Suprapubic skin (tissue), 3 donors: ENCODE measurements around the gene HS3ST6.

Experiments used
- CTCF ChIP-seq, 2 donors: fragments of 200-600 bp in 1 of 2; fragments of 450-650 bp in 1 of 2; sonication (generic) in 1 of 2; IDR thresholded peaks; one replicate each; pipeline ENCODE4 v1.5.1; 2016 to 2019; ENCODE audit warnings: antibody characterized with exemption in 2 of 2, mild to moderate bottlenecking in 1 of 2, moderate library complexity in 1 of 2
- EP300 ChIP-seq: sonication (generic); formaldehyde crosslinking; IDR thresholded peaks from one replicate; pipeline ENCODE4 v1.6.1; 2017; ENCODE audit warnings: antibody characterized with exemption
- POLR2A ChIP-seq, 2 donors: fragments of 450-650 bp; IDR thresholded peaks; one replicate each; pipeline ENCODE4 v1.6.1; 2017; ENCODE audit warnings: antibody characterized with exemption in 2 of 2, mild to moderate bottlenecking in 2 of 2, moderate library complexity in 2 of 2

- TF ChIP-seq EP300 (no peak), CTCF (IDR thresholded peaks at IDR 0.05) (peak; percentile 100), POLR2A (IDR thresholded peaks at IDR 0.05) (no peak)
Measured at GRCh38 chr16:1929578-1930337, 11.5 kb upstream of the HS3ST6 start.
